Measurements from ENCODE around the gene FAM111A. TPM values are rescaled to one million over a fixed set of nuclear protein-coding genes. Genes with fewer than 3 reads are reported as not detected.

FAM111A gene
- total RNA-seq, 1 donor from 2014 or later: 13.1 TPM

DNA sequence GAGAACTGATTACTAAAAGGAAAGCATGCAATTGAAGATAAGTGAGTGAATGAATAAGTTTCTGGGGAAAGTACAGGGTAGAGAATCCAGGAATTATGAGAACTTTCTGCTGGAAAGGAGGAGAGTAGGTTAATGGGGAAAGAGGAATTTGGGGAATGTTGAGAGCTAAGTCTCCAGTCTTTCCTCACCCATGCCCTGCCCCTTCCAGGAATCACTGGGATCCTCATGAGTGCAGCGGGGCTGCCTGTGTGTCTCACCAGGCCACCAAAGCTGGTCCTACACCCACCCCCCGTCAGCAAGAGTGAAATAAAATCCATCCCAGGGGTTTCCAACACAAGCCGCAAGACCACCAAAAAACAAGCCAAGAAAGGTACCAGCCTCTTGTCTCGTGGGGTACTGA lies 46.3 kb downstream of the FAM111A start:
- Histone ChIP-seq H3K27me3 (ENCODE audit: insufficient read depth, low read length) (peaks cover 6% of the 10 kb centered on the region), H3K9ac (ENCODE audit: low read length) (no peak overlapping the region), H2AFZ (ENCODE audit: low read depth, low read length) (no peak overlapping the region), H3K4me2 (ENCODE audit: low read length) (no peak overlapping the region), H3K9me3 (ENCODE audit: insufficient read depth, low read depth, low read length) (no peaks in the 10 kb centered on the region), H3K4me1 (ENCODE audit: insufficient read depth, low read length) (no peaks in the 10 kb centered on the region), H3K27ac (ENCODE audit: low read depth, low read length) (no peak overlapping the region), H3K79me2 (ENCODE audit: insufficient read depth, low read length) (no peaks in the 10 kb centered on the region), H3K4me3 (ENCODE audit: insufficient read depth, low read depth, low read length) (no peak overlapping the region), H3K36me3 (ENCODE audit: insufficient read depth, low read length) (no peaks in the 10 kb centered on the region), H4K20me1 (ENCODE audit: insufficient read depth, low read length) (no peaks in the 10 kb centered on the region)
- no peak overlapping the region for H3K4me3 Mint-ChIP-seq (ENCODE audit: unreplicated experiment)
- DNase-seq (ENCODE audit: low read depth) (no peak), FAIRE-seq (no peak)
- H3K36me3 Mint-ChIP-seq (ENCODE audit: low read depth, unreplicated experiment): peaks cover 27% of the 10 kb centered on the region
- TF ChIP-seq EZH2 (IDR thresholded peaks at IDR 0.05; ENCODE audit: insufficient read depth, low read length): no peak
- TF ChIP-seq, protein P1, sequence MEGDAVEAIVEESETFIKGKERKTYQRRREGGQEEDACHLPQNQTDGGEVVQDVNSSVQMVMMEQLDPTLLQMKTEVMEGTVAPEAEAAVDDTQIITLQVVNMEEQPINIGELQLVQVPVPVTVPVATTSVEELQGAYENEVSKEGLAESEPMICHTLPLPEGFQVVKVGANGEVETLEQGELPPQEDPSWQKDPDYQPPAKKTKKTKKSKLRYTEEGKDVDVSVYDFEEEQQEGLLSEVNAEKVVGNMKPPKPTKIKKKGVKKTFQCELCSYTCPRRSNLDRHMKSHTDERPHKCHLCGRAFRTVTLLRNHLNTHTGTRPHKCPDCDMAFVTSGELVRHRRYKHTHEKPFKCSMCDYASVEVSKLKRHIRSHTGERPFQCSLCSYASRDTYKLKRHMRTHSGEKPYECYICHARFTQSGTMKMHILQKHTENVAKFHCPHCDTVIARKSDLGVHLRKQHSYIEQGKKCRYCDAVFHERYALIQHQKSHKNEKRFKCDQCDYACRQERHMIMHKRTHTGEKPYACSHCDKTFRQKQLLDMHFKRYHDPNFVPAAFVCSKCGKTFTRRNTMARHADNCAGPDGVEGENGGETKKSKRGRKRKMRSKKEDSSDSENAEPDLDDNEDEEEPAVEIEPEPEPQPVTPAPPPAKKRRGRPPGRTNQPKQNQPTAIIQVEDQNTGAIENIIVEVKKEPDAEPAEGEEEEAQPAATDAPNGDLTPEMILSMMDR (IDR thresholded peaks at IDR 0.05; ENCODE audit: insufficient read depth, low read depth, low read length): no peak
- H3K4me1 Mint-ChIP-seq (ENCODE audit: low read depth, unreplicated experiment): peaks cover 22% of the 10 kb centered on the region
- H3K27ac Mint-ChIP-seq (ENCODE audit: unreplicated experiment): no peak overlapping the region
- H3K27me3 Mint-ChIP-seq (ENCODE audit: low read depth, unreplicated experiment): no peaks in the 10 kb centered on the region
- no peaks in the 10 kb centered on the region for H3K9me3 Mint-ChIP-seq (ENCODE audit: unreplicated experiment)

DNA sequence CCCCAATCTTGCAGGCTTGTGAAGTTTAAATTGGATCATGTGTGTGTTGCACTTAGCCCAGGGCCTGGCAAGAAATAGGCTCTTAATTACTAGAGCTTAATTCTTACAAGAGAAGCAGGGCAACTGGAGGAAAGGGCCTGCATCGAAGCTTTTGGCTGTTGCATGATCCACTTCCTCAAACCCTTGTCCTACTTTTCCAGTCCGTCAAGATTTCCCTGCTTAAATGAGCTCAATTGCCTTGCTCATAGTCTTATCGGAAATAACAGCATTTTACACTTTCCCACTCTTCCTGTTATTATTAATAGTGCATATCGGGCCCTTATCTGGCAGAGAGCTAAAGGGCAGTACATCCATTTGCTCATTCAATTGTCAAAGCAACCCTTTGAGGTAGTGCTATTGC lies 47.3 kb downstream of the FAM111A start:
- no peak overlapping the region for H3K4me3 ChIP-seq (ENCODE audit: insufficient read depth, low read depth, low read length)
- Mint-ChIP-seq H3K9me3 (ENCODE audit: unreplicated experiment) (no peaks in the 10 kb centered on the region), H3K27ac (ENCODE audit: unreplicated experiment) (no peak overlapping the region), H3K4me1 (ENCODE audit: low read depth, unreplicated experiment) (peaks cover 22% of the 10 kb centered on the region), H3K27me3 (ENCODE audit: low read depth, unreplicated experiment) (no peaks in the 10 kb centered on the region), H3K36me3 (ENCODE audit: low read depth, unreplicated experiment) (peaks cover 34% of the 10 kb centered on the region), H3K4me3 (ENCODE audit: unreplicated experiment) (no peak overlapping the region)
- H3K79me2 ChIP-seq (ENCODE audit: insufficient read depth, low read length): no peaks in the 10 kb centered on the region
- H4K20me1 ChIP-seq (ENCODE audit: insufficient read depth, low read length): no peaks in the 10 kb centered on the region
- no peak overlapping the region for H3K4me2 ChIP-seq (ENCODE audit: low read length)
- DNase-seq (ENCODE audit: low read depth): no peak
- no peak overlapping the region for H2AFZ ChIP-seq (ENCODE audit: low read depth, low read length)
- TF ChIP-seq, protein P1 (IDR thresholded peaks at IDR 0.05; ENCODE audit: insufficient read depth, low read depth, low read length): no peak
- TF ChIP-seq EZH2 (IDR thresholded peaks at IDR 0.05; ENCODE audit: insufficient read depth, low read length): no peak
- peaks cover 6% of the 10 kb centered on the region for H3K27me3 ChIP-seq (ENCODE audit: insufficient read depth, low read length)
- H3K36me3 ChIP-seq (ENCODE audit: insufficient read depth, low read length): no peaks in the 10 kb centered on the region
- no peak overlapping the region for H3K27ac ChIP-seq (ENCODE audit: low read depth, low read length)
- no peak overlapping the region for H3K9ac ChIP-seq (ENCODE audit: low read length)
- no peaks in the 10 kb centered on the region for H3K9me3 ChIP-seq (ENCODE audit: insufficient read depth, low read depth, low read length)
- no peaks in the 10 kb centered on the region for H3K4me1 ChIP-seq (ENCODE audit: insufficient read depth, low read length)
- FAIRE-seq: no peak

DNA sequence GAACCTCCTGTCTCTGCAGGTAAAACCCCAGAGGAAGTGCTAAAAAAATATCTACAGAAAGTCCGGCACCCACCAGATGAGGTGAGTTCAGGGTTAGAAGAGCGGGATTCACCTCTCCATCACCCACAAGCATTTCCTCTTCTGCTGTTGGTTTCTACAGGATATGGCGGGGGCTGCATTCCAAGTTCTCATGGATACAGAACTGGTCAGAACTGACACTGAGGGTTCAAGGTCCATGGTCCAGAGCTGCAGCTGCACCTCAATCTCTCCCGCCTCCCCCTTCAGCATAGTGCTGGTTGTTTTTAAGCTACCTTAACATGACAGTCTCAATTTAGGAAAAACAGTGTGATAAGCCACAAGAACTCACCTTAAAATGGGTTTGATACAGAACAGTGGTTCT lies 48.4 kb downstream of the FAM111A start:
- Histone ChIP-seq H3K9me3 (ENCODE audit: insufficient read depth, low read depth, low read length) (no peaks in the 10 kb centered on the region), H3K4me2 (ENCODE audit: low read length) (no peak overlapping the region), H3K79me2 (ENCODE audit: insufficient read depth, low read length) (no peaks in the 10 kb centered on the region), H4K20me1 (ENCODE audit: insufficient read depth, low read length) (no peaks in the 10 kb centered on the region), H3K27ac (ENCODE audit: low read depth, low read length) (no peak overlapping the region), H3K27me3 (ENCODE audit: insufficient read depth, low read length) (peaks cover 2% of the 10 kb centered on the region), H2AFZ (ENCODE audit: low read depth, low read length) (no peak overlapping the region), H3K9ac (ENCODE audit: low read length) (no peak overlapping the region), H3K4me1 (ENCODE audit: insufficient read depth, low read length) (no peaks in the 10 kb centered on the region), H3K36me3 (ENCODE audit: insufficient read depth, low read length) (no peaks in the 10 kb centered on the region), H3K4me3 (ENCODE audit: insufficient read depth, low read depth, low read length) (no peak overlapping the region)
- peaks cover 18% of the 10 kb centered on the region for H3K4me1 Mint-ChIP-seq (ENCODE audit: low read depth, unreplicated experiment)
- no peak overlapping the region for H3K4me3 Mint-ChIP-seq (ENCODE audit: unreplicated experiment)
- H3K27me3 Mint-ChIP-seq (ENCODE audit: low read depth, unreplicated experiment): no peaks in the 10 kb centered on the region
- peaks cover 44% of the 10 kb centered on the region for H3K36me3 Mint-ChIP-seq (ENCODE audit: low read depth, unreplicated experiment)
- H3K27ac Mint-ChIP-seq (ENCODE audit: unreplicated experiment): no peak overlapping the region
- TF ChIP-seq, protein P1 (IDR thresholded peaks at IDR 0.05; ENCODE audit: insufficient read depth, low read depth, low read length): no peak
- no peak for TF ChIP-seq EZH2 (IDR thresholded peaks at IDR 0.05; ENCODE audit: insufficient read depth, low read length)
- no peak for FAIRE-seq
- DNase-seq (ENCODE audit: low read depth): no peak
- H3K9me3 Mint-ChIP-seq (ENCODE audit: unreplicated experiment): peaks cover 5% of the 10 kb centered on the region

All from astrocyte (in vitro differentiated cells and primary cell).